ENCODE data around the gene KLRC1. TPM values are rescaled to one million over a fixed set of nuclear protein-coding genes. Genes with fewer than 3 reads are reported as not detected.
"Not testable (repeated sequence)": the region's sequence is repeated elsewhere in the genome, so short reads cannot be mapped to it uniquely, and the experiment has no call there.

The KLRC1 gene
- polyA plus RNA-seq, 2 of the 4 experiments (the other 2 are of a cell fraction), result not detected

GRCh38 chr12:10454531-10454930, 1.4 kb upstream of the KLRC1 start:
- peaks cover 19% of the 10 kb centered on the region; the same call in 2 of the 3 replicates for H3K9me3 ChIP-seq
- H3K4me2 ChIP-seq, result no peak overlapping the region
- no peaks in the 10 kb centered on the region for H3K4me1 ChIP-seq
- no peak overlapping the region for H3K4me3 ChIP-seq
- TF ChIP-seq ESRRA (IDR thresholded peaks at IDR 0.05; ENCODE audit: borderline replicate concordance, low read length), result no peak
- no peak for TF ChIP-seq RNF2 (IDR thresholded peaks at IDR 0.05; ENCODE audit: borderline replicate concordance, low read depth)
- TF ChIP-seq ZNF302 (CRISPR knock-in tag; IDR thresholded peaks at IDR 0.05), result no peak
- TF ChIP-seq MAX (IDR thresholded peaks at IDR 0.05), result no peak
- TF ChIP-seq POLR2AphosphoS2 (conservative IDR thresholded peaks at IDR 0.05; ENCODE audit: low read length), result no peak
- TF ChIP-seq BCL3 (IDR thresholded peaks at IDR 0.05), result no peak
- TF ChIP-seq KDM5A (IDR thresholded peaks at IDR 0.05), result no peak
- TF ChIP-seq POLR2A (IDR thresholded peaks at IDR 0.05; ENCODE audit: low read length), result no peak
- no peak for TF ChIP-seq HEYL (CRISPR knock-in tag; IDR thresholded peaks at IDR 0.05)
- no peak for TF ChIP-seq JUN (IDR thresholded peaks at IDR 0.05)
- TF ChIP-seq EHF (CRISPR knock-in tag; IDR thresholded peaks at IDR 0.05), result no peak
- WGBS (ENCODE audit: missing lambda C conversion rate), result 31% methylated on average over 1 of the region's 1 CpG
- ChIA-PET CTCF (no interaction called here), POLR2A (no interaction called here)
- FAIRE-seq (no peak), DNase-seq (ENCODE audit: low read depth in 1 of 2, low spot score in 1 of 2) (no peak), ATAC-seq (no peak)
- no peak overlapping the region for H3K27ac ChIP-seq

- FAIRE-seq, result no peak
- ChIA-PET POLR2A (no interaction called here), CTCF (no interaction called here)
- Histone ChIP-seq H3K4me3 (no peak overlapping the region), H3K27ac (no peak overlapping the region), H3K4me1 (no peaks in the 10 kb centered on the region), H3K9me3 (no peaks in the 10 kb centered on the region), H3K4me2 (no peak overlapping the region)
- TF ChIP-seq REST (IDR thresholded peaks at IDR 0.05), result no peak
- TF ChIP-seq CBX8 (IDR thresholded peaks at IDR 0.05), result no peak
- no peak for TF ChIP-seq TP53 (CRISPR knock-in tag; IDR thresholded peaks at IDR 0.05)
- no peak for TF ChIP-seq HEYL (CRISPR knock-in tag; IDR thresholded peaks at IDR 0.05)
- TF ChIP-seq CEBPB (IDR thresholded peaks at IDR 0.05), result no peak
- no peak for TF ChIP-seq MAX (IDR thresholded peaks at IDR 0.05)
- ATAC-seq, result no peak
- WGBS (ENCODE audit: missing lambda C conversion rate), result 82% methylated on average over 3 of the region's 4 CpGs
- no peak for DNase-seq (ENCODE audit: low read depth in 1 of 2, low spot score in 1 of 2)
These were observed 4.9 kb downstream of the KLRC1 start for GRCh38 chr12:10448236-10448635.

- CTCF ChIA-PET; H3K4me2 ChIP-seq; ATAC-seq; H3K4me3 ChIP-seq; FAIRE-seq; H3K27ac ChIP-seq; DNase-seq (ENCODE audit: low read depth in 1 of 2, low spot score in 1 of 2); POLR2A ChIA-PET; H3K9me3 ChIP-seq; H3K4me1 ChIP-seq: not testable (repeated sequence)
- WGBS (ENCODE audit: missing lambda C conversion rate), result 88% methylated on average over 5 of the region's 5 CpGs
These were observed 7.1 kb downstream of the KLRC1 start for GRCh38 chr12:10446052-10446451.

- POLR2A ChIA-PET; H3K4me2 ChIP-seq; H3K9me3 ChIP-seq; DNase-seq (ENCODE audit: low read depth in 1 of 2, low spot score in 1 of 2); ATAC-seq; CTCF ChIA-PET; H3K4me3 ChIP-seq; FAIRE-seq: not testable (repeated sequence)
- 90% methylated on average over 8 of the region's 8 CpGs for WGBS (ENCODE audit: missing lambda C conversion rate)
- Histone ChIP-seq H3K27ac (peak overlapping the region in 1 of 2 experiments; percentile 50; a peak in 1 of 6 replicates), H3K4me1 (peaks cover 11% of the 10 kb centered on the region; the same call in 2 of the 3 replicates)
These were observed 12.0 kb downstream of the KLRC1 start for GRCh38 chr12:10441144-10441543.
